RWPE2 (cell line): ENCODE measurements around the gene CST8.

Experiments
- ATAC-seq: fragments of 200-7000 bp; cut with Tn5 transposase; 3 replicates; pipeline ENCODE4 v1.9.1; 2021; ENCODE audit warnings: low read depth
- DNase-seq: peaks from one replicate; pipeline ENCODE4 v3.0.0-alpha.2; 2020; ENCODE audit warnings: low spot score
- H3K27ac ChIP-seq: fragments of 450-650 bp; 2 replicates; pipeline ENCODE4 v1.5.1; 2017; ENCODE audit warnings: mild to moderate bottlenecking; ENCODE audit not compliant: poor library complexity, severe bottlenecking
- H3K27me3 ChIP-seq: fragments of 250-450 bp; sonication (Bioruptor Pico); 2 replicates; pipeline ENCODE4 v1.5.1; 2021; ENCODE audit warnings: mild to moderate bottlenecking, moderate library complexity; ENCODE audit not compliant: insufficient read depth, poor library complexity, severe bottlenecking
- H3K36me3 ChIP-seq: fragments of 250-450 bp; sonication (Bioruptor Pico); 2 replicates; pipeline ENCODE4 v1.5.1; 2020; ENCODE audit warnings: low read depth, mild to moderate bottlenecking, moderate library complexity
- H3K4me1 ChIP-seq: fragments of 250-450 bp; sonication (Bioruptor Pico); 2 replicates; pipeline ENCODE4 v1.5.1; 2021; ENCODE audit warnings: mild to moderate bottlenecking, moderate library complexity; ENCODE audit not compliant: insufficient read depth, poor library complexity, severe bottlenecking
- H3K4me3 ChIP-seq: fragments of 250-450 bp; sonication (Bioruptor Pico); 2 replicates; pipeline ENCODE4 v1.5.1; 2021; ENCODE audit warnings: mild to moderate bottlenecking, moderate library complexity; ENCODE audit not compliant: severe bottlenecking
- H3K9me3 ChIP-seq: fragments of 250-450 bp; sonication (Bioruptor Pico); 2 replicates; pipeline ENCODE4 v1.5.1; 2021; ENCODE audit warnings: mild to moderate bottlenecking, moderate library complexity; ENCODE audit not compliant: severe bottlenecking
- TF ChIP-seq, protein P1 (sequence below): fragments of 450-650 bp; IDR thresholded peaks from one replicate; pipeline ENCODE4 v1.5.1; 2017; ENCODE audit warnings: mild to moderate bottlenecking, moderate library complexity; ENCODE audit not compliant: poor library complexity, severe bottlenecking

Gene CST8

DNA sequence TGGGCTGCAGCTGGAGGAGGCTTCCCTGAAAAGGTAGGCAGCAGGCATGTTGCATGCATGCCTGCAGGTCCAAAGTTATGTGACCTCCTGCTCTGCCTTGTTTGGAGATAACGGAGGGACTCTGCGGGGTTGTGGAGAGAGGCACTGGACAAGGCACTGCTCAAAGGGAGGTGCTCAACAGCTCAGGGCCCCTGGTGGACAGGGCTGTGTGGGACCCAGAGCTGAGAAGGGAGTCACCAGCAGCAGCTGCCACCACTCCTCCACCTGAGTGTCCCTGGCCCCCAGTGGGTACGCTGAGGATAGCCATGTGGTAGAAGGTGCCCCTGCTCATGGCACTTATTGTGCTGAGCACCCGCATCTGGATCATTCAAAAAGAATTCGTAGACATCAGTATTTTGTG, 15.5 kb upstream of the CST8 start:
- TF ChIP-seq, protein P1, sequence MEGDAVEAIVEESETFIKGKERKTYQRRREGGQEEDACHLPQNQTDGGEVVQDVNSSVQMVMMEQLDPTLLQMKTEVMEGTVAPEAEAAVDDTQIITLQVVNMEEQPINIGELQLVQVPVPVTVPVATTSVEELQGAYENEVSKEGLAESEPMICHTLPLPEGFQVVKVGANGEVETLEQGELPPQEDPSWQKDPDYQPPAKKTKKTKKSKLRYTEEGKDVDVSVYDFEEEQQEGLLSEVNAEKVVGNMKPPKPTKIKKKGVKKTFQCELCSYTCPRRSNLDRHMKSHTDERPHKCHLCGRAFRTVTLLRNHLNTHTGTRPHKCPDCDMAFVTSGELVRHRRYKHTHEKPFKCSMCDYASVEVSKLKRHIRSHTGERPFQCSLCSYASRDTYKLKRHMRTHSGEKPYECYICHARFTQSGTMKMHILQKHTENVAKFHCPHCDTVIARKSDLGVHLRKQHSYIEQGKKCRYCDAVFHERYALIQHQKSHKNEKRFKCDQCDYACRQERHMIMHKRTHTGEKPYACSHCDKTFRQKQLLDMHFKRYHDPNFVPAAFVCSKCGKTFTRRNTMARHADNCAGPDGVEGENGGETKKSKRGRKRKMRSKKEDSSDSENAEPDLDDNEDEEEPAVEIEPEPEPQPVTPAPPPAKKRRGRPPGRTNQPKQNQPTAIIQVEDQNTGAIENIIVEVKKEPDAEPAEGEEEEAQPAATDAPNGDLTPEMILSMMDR, result no peak
- DNase-seq (no peak), ATAC-seq (no peak)
- no peak overlapping the region for H3K4me3 ChIP-seq
- H3K27me3 ChIP-seq, result no peaks in the 10 kb centered on the region
- no peaks in the 10 kb centered on the region for H3K4me1 ChIP-seq
- H3K36me3 ChIP-seq, result no peaks in the 10 kb centered on the region
- H3K9me3 ChIP-seq, result no peaks in the 10 kb centered on the region
- no peak overlapping the region for H3K27ac ChIP-seq

DNA sequence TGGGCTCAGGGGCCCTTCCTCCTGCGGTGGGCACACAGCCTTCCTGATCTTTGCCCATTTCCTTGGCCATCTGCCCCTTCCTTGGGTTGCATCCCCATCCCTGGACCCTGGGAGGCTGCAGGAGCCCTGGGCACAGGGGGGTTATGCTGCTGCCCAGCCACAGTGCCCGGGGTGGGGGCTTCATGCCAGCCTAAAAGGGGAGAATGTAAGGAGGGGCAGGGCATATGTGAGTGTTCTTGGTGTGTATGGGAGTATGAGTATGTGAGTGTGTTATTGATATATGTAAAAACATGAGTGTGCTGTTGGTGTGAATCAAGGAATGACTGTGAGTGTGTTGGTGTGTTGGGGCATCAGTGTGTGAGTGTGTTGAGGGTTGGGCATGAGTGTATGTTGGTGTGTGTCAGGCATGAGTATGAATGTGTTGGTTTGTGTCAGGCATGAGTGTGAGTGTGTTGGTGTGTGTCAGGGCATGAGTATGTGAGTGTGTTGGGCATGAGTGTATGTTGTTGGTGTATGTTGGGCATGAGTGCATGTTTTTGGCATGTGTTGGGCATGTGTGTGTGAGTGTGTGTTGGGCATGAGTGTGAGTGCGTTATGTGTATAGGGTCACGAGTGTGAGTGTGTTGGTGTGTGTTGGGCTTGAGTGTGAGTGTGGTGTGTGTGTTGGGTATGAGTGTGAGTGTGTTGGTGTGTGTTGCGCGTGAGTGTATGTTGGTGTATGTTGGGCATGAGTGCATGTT, 14.7 kb upstream of the CST8 start:
- Histone ChIP-seq H3K27me3 (no peaks in the 10 kb centered on the region), H3K9me3 (no peaks in the 10 kb centered on the region), H3K4me1 (no peaks in the 10 kb centered on the region), H3K4me3 (no peak overlapping the region), H3K36me3 (no peaks in the 10 kb centered on the region), H3K27ac (no peak overlapping the region)
- ATAC-seq, result no peak
- no peak for DNase-seq
- TF ChIP-seq, protein P1, result no peak

DNA sequence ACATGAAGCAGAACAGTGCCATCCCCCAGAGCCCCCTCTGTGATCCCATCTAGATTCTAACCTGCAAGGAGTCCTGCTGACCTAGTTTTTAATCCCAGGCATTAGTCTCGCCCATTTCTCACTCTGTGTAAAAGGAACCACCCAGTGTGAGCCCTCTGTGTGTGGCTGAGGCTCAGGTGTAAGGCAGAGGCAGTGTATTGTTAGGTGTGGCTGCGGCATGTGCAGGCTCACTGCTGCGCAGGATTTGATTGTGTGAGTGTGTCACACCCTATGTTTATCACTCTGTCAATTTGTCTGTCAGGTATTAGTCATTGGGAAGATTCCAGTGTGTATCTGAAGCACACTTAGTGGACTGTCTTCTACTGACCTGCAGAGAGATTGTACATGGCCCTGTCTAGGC, 13.7 kb upstream of the CST8 start:
- ATAC-seq (0 out of 3 replicates have a peak, but pooled peaks have one; percentile 21), DNase-seq (no peak)
- H3K36me3 ChIP-seq, result no peaks in the 10 kb centered on the region
- H3K27ac ChIP-seq, result no peak overlapping the region
- no peaks in the 10 kb centered on the region for H3K4me1 ChIP-seq
- H3K9me3 ChIP-seq, result no peaks in the 10 kb centered on the region
- TF ChIP-seq, protein P1, result no peak
- H3K4me3 ChIP-seq, result no peak overlapping the region
- no peaks in the 10 kb centered on the region for H3K27me3 ChIP-seq

DNA sequence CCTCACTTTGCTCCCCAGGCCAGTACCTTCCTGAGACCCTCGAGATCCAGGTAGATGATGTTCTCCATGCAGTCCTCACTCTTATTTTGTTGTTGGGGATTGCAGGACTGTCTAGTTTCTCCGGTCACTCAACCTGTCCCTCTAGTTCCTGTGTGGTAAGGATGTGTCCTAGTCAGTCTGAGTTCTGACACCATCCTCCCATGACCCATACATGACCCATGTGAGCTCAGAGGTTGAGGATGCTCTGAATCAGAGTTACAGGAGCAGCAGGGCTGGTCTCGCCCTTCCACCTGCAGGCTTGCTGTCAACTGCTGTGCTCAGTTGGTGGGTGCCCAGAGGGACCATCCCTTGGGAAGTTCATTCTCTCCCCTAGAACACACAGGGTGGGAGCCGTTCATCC, 11.9 kb upstream of the CST8 start:
- ATAC-seq, result no peak
- Histone ChIP-seq H3K4me1 (no peaks in the 10 kb centered on the region), H3K9me3 (no peaks in the 10 kb centered on the region), H3K4me3 (no peak overlapping the region), H3K27me3 (no peaks in the 10 kb centered on the region), H3K27ac (no peak overlapping the region), H3K36me3 (no peaks in the 10 kb centered on the region)
- no peak for DNase-seq
- TF ChIP-seq, protein P1, result no peak

DNA sequence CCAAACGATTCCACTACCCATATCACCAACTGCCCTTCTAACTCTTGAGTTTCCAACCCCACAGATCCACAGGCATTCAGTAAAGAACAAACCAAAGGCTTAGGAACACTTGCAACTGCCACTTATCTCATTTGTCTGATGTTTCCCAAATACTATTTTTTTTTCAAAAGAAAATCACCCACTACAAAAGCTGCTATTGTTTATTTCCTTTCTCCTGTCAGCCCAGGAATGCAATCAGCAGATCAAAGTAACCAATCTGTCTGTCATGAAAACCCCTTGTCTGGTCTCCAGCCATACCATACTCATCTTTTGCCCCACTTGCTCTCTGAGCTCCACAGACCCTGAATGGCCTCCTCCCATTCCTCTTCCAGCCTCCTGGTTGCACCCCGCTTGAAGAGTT, 8.8 kb upstream of the CST8 start:
- ATAC-seq (no peak), DNase-seq (no peak)
- Histone ChIP-seq H3K4me3 (no peak overlapping the region), H3K9me3 (no peaks in the 10 kb centered on the region), H3K4me1 (no peaks in the 10 kb centered on the region), H3K27me3 (no peaks in the 10 kb centered on the region), H3K27ac (no peak overlapping the region), H3K36me3 (no peaks in the 10 kb centered on the region)
- TF ChIP-seq, protein P1, result no peak
